ENCODE measurements around the gene PBX3. TPM values are rescaled to one million over a fixed set of nuclear protein-coding genes. Genes with fewer than 3 reads are reported as not detected.

The PBX3 gene
- polyA plus RNA-seq, 1 donor = 34.0 TPM

DNA sequence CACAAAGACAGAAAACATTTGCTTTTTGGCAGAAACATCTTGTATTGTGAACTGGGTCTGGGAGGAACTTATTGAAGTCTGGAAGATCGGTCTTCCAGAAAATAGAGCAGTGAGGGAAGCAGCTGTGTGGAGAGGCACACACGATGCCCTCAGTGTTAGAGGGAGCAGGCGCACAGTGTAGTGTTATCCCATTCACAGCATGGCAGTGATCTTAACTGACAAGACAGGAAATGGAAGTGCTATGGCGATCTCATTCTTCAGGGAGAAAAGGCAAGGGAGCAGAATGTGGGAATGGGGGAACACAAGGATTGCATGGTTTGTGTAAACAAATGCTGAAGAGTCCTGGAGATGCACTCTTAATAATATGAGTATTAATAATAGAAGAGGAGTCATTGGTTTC, 161.0 kb downstream of the PBX3 start:
- DNase-seq = no peak

DNA sequence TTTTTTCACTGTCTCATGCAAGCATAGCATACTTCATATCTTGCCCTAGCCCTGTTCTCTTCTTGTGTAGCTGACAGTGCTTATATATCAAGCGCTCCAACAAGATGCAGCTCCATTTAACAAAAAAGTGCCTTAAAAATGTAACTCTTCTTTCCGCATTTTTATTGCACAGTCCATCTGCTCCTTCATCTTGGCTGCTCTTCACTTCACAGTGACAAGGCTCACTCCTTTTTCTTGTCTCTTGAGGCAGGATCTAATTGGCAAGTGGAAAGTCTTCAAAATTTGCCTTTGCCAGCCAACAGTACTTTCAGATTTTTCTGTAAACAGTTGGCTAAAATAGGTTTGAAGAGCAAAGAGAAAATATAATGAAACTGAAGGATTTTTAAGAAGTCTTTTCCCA, 161.8 kb downstream of the PBX3 start:
- DNase-seq = no peak

DNA sequence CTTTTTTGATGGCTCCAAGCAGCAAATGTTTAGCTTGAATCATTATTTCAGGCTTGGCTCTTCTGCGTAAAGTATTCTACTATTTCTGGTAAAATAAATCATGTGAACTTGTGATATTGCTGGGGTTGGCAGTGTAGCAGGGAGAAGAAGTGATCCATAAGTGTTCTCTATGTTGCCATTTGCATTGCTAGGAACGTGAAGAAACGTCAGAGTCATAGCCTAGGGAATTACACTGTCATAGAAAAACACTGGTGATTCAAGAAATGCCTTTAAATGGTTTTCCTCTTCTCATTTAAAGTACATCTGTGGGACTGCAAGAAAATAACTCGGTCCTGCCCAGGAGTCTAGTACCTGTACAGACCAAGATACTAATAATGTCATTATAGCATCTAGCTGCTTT, 162.3 kb downstream of the PBX3 start:
- no peak for DNase-seq

DNA sequence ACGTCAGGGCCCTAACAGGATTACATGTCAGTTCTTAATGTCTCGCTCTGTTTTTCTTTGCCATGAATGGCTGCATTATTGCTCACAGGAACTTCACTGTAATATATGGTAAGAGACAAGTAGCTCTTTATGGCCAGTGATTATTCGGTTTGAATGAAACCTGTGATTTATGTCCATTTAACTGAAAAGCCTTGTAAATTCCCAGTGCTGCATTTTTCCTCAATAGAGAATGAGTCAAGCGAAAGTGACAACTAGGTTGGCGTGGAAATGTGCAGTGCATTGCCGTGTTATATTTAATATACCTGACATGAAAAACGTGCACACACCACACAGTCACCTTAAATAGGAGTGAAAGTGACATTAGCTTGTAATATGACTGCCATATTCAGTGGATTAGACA, 163.1 kb downstream of the PBX3 start:
- DNase-seq = no peak

DNA sequence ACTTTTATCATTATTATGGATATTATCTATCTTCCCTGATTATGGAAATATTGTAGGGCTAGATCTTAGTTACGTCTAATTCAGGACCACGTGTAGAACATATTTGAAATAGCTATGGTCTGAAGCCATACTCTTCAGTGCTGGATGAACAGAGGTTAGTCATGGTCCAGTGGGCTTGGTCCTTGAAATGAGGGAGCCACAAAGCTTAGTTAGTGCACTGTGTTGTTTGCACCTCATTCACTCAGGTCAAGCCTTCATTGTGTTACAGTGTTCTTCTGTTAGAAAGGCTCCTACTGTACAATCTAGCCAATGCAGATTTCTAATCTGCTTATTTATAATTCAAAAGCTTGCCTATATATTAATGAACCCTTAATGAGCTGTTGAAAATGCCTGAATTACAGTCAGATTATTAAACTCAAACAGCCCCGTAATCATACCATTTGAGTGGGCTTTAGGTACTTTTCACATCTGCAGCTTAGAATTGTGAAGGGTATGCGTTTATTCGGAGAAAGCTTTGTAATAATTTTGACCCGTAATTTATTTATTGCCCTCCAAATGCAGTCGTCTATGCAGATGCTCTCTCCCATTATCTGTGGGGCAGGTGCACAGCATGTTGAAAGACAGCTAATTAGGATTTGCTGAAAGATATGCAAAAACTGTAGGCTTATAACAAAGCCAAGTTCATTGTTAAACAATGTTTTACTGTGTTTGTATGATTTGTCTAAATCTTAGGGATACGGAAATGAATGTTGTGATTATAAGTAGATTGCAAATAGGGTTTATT, 164.9 kb downstream of the PBX3 start:
- DNase-seq = no peak

DNA sequence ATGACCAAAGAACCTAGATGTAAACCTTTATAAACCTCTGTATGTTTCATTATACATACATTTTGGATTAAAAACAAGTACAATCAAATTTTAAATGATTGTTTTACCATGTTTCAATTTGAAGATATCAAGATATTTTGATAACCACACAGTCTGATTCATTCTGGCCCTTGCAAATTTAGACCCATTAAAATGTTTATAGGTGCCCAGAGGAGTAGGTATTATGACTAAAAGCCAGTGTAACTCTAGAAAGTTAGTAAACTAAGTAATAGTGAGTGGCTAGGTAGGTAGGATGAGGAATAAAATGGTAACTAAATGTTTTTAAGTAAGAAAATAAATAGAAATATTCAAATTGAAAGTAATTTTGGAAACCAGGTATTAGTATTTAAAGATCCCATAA, 165.5 kb downstream of the PBX3 start:
- DNase-seq = no peak

DNA sequence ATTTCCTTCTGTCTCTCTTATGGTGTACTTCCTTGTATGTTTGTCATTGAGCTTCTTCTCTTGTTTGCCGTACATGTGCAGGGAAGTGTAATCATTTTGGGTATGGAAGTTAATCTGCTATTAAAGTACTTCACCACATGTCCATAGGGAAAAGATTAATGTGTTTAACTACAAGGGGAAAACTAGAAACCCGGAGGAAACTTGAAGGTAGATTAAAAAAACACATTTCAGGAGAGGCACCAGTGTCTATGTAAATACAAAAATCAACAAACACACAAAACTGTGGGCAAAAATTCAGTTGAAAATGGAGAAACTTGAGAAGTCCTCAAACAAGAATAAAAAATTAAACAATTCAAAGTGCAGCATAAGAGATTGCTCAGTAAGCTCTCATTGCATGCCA, 166.4 kb downstream of the PBX3 start:
- no peak for DNase-seq

DNA sequence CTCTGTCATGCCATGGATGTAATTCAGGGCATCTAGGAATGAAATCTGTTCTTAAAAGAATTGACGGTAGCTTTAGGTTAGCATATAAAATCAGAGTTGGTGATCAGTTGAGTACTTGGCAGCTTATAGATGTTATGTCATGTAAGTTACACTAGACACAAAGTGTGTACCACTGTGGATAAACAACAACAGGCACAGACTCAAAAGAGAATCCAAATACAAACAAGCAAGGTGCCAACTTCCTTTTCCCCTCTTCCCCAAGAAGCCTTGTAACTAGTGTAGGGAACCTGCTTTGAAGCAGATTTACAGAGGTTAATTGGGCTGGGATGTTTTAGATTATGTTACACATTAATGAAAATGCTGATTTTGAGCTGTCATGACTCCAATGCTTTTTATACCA, 167.2 kb downstream of the PBX3 start:
- DNase-seq = no peak

DNA sequence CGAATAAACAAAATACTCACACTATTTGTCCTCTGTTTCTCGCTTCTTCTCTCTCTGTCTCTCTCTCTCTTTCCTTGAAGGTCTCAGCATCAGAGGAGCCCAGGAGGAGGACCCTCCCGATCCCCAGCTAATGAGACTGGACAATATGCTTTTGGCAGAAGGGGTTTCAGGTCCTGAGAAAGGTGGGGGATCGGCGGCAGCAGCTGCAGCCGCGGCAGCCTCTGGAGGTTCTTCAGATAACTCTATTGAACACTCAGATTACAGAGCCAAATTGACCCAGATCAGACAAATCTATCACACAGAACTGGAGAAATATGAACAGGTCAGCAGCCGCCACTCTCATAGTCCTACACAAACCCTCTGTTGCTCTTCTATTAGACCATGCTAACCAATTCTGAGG, 168.4 kb downstream of the PBX3 start:
- no peak for DNase-seq

DNA sequence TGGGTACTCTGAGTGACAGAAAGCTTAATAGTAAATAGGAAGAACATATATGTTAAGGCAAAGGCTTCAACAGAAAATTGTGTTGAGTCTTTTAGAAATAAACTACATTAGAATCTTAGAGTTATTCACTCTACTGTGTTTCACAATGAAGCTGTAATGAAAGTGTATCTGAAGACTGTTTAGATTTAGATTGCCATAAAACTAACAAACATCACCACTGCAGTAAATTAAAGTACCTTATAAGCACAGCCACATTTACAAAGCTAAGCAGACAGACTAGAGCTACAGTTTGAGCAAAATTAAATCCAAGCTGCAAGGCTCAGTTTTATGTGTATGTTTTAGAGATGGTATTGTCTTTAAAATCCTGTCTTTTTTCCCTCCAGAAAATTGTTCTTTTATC, 172.4 kb downstream of the PBX3 start:
- DNase-seq = no peak

DNA sequence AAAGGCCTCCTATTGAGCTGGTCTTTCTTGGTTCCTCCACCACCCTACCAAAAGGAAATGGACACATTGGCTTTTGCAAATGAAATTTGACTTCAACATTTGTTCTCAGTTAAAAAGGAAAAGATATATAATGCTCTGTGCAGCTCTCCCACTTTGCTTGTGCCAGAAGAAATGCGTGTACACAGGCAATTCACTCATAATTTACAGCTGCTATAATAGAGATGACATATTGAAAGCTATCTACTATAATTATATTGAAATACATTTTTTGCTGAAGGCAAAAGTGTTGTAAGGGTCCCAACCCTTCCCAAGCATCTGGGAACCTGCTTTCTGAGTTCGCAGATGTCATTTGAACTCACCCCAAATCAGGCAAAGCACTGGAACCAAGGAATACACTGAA, 173.2 kb downstream of the PBX3 start:
- DNase-seq = no peak

DNA sequence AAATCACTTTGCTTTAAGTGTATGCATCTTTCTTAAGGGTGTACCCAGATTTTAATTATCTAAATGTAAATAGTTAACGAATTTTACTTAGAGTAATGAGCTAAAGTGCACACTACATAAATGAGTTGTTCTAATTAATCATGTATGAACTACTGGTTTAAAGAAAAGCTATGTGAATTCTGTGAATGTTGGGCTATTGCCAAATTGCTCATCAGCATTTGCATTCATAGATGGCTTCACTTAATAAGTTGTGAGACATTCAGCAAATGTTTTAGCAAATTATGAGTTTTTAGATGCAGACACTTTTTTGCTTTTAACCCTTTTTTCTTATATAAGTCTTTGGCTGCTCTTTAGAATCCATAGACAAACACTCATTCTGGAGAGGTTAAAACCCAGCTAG, 175.7 kb downstream of the PBX3 start:
- no peak for DNase-seq

DNA sequence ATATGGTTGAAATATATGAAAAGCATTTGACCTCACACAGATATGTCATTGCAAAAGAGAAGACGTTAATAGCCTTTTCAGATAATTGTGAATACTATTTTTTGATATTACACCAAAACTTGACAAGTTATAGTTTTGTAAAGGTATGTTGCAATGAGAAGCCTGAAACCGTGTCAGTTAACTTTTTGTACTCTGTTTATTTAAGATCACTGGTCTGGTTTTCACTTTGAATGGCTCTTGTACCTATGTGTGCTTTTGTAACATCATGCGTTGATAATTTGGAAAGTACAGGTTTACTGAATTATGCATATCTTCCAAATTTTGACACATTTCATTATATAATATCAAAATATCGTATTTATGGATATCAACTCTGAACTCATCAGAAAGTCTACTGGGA, 177.2 kb downstream of the PBX3 start:
- DNase-seq = no peak

DNA sequence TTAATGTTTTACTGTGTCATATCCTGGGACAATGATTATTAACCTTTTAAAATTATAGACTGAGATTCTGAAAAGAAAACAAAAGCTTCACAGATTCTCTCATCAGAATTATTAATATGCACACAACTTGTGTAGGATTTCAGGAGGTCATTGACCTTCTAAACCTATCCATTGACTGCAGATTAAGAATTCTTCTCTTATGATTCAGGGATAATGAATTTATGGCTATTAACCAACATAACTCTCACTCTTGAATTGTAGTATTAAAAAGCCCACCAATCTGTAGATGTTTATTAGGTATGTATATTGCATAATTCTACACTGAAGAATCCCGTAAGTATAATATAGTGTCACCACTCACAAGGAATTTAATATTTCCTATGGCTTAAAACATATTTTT, 179.8 kb downstream of the PBX3 start:
- no peak for DNase-seq

DNA sequence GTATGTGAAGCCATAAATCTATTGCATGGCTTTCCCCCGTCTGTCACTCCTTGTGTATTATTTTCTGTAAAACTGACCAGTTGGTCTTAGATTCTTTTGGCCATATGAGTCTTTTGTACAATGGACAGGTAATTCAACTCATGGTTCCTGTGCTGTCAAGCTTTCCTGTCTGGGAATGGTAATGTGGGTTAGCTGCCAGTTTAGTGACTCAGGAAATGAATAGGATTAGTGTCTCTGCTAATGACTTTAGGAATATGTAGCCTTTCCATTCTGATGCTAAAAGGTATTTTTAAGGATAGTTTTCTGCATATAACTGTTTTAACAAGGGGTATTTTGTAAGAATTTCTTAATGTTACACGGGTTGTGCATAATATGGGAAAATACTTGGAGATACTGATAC, 182.7 kb downstream of the PBX3 start:
- no peak for DNase-seq

DNA sequence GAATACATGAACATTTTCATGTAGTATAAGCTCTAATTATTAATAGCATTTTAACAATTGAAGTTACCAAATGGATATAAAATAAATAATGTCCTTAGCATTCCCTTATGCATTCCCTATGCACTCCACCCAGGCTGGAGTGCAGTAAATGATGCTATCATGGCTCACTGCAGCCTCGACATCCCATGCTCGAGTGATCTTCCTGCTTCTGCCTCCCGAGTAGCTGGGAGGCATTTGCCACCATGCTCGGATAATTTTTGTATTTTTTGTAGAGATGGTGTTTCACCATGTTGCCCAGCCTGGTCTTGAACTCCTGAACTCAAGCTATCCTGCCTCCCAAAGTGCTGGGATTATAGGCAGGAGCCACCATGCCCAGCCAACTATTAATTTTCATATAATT, 184.0 kb downstream of the PBX3 start:
- no peak for DNase-seq

DNA sequence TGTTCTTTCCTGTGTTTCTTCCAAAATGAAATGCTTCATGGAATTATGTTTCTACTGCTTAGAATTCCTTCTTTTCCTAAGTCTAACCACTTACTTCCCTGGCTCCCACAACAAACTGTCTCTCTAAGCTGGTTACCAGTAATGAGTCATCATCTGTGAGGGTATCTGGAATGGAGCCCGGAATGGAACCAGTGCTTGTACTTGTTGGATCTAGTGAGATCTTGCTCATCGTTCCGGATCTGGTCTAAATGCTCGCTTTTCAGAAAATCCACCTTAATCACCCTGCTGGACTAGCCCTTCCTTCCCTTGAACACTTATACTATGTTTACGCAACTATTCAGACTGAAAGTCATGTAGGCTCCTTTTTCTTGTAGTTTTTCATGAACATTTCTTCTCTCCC, 184.8 kb downstream of the PBX3 start:
- no peak for DNase-seq

DNA sequence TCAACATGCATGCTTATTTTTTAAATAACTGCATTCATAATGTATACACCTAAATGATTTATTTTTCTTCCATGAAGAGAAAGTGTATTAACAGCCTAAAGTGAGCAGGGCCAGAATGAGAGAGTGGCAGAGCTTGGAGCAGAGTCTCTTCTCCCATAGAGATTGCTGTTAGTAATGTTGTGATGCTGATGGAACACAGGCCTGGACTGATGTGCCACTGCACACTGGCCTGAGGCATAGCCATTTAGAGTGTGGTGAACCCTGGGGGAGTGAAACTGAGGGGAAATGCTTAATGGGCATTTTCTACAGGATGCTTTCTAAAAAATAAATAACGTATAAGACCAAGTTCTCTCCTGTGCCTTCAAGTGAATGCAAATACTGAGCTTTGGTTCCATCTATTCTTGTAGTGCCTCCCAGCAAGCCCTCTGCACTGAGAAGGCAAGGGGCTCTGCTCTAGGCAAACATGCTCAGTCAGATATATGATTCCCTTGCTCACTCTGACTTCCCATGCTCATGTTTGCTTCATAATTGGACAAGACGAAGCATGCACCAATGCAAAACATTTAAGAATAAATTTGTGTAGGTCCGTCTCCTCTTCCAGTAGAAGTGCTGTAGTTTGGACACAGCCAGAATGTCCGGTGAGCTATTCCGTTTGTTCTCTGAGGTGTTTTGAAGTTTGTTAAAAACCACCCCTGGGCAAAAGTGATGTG, 185.7 kb downstream of the PBX3 start:
- DNase-seq = no peak

DNA sequence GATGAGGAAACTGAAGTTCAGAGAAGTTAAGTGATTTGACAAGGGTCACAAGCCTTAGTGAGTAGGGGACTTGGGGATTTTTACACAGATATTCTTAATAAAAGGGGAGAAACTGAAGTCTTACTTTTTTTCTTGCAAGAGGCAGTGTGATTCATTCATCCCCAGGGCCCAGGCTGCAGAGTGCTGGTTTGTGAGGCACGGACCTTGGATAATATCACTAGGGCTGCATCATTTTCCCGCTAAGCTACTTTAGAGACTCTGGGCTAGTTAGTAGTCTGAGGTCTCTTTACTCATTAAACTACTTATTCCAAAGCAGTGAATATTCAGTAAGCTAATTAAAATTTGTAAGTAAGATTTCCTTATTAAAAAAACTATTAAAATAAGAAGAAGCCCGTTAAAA, 195.0 kb downstream of the PBX3 start:
- no peak for DNase-seq

DNA sequence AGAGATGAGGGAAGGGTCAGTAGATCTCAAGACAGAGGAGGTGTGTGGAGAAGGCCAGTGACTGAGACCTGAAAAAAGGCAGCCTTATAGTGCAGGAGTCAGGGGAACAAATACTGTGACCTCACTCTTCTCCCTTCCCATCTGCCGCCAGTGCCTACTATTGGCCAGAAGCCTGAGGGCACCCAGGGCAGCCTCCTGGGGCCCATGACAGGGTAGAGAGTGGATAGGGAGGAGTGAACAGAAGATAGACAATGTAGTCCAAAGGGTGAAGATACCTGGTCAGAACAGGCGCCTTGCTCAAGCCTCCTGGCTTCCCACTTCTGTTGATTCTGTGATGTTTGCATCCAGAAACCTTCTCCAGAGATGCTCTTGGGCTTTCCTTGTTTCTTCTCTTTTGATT, 196.7 kb downstream of the PBX3 start:
- DNase-seq = no peak

DNA sequence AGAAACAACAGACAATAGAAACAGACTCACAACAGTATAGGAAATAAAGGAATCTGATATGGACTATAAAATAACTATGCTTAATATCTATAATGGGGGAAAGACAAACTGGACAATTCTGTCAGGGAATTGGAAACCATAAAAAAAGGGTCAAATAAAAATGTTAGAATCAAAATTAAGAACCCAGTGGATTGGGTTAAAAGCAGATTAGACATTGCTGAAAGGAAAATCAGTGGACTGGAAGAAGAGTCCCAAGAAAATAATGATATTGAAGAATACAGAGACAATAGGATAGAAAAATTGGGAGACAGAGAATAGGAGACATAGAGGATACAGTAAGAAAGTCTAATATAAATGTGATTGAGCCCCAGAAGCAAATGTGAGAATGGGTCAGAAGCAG, 199.2 kb downstream of the PBX3 start:
- no peak for DNase-seq

DNA sequence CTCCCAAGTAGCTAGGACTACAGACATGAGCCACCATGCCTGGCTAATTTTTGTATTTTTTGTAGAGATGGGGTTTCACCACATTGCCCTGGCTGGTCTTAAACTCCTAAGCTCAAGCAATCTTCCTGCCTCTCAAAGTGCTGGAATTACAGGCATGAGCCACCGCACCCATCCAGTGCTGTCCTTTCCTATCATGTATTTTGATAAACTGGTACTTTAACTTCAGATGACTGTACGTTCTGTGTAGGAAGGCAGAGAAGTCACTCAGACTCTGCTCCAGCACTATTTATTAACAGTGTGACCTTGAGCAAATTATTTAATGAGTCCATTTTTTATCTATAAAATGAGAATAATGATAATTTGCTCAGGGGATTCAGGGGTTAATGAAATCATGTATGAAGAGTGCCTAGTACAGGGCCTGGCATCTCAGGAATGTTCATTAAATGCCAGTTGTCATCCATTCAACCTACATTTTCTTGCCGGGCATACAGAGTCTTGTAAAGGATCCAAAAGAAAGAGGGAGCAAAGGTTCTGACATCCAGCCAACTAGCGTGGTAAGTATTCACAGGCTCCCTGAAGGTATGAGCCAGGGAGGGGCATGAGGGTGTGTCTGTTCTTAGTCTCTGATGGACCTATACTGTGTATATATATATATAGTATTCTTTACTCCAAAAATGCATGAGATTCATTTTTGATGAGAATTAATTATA, 201.9 kb downstream of the PBX3 start:
- no peak for DNase-seq

DNA sequence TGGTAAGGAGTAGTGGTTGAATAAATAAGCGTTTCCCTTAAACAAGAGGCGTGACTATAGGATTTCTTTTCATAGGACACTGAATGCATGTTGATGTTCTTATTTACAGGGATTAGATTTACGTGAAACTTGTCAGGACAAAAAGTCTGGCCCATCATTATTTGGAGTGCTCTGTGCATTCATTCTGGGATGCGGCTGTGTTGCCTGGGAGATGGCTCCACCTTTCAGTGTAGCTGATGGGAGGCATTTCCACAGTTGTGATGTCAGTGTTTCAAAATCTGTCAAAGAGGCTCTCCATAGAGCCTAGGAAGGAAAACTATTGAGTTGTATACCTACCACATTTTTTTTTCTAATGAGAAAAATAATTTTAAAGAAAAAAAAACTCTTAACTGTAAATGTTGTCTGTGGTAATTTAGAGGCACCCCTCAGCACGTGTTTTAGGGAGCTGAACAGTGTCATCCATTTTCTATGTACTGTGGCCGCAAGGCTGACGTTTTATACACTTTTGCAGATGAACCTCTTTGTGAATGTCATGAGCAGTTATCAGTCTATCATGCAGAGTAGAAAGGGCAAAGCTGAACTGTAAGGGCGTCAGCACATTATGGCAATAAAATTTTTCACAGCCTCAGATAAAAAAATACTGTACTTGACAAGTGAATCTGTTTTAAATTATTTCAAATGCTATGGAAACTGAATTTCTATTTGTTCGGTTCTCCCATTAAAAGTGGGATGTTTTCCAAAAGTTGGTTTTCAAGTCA, 202.7 kb downstream of the PBX3 start:
- no peak for DNase-seq
